HCT116 (cell line): ENCODE data around the gene NTRK3.

Source experiments
- ELF1 ChIP-seq: IDR thresholded peaks from 2 replicates; pipeline ENCODE4 v1.6.1; 2012; ENCODE audit warnings: low read depth, borderline replicate concordance
- EZH2phosphoT487 ChIP-seq: fragments of 200-600 bp; IDR thresholded peaks from 2 replicates; pipeline ENCODE4 v1.6.1; 2018; ENCODE audit warnings: antibody characterized with exemption, borderline replicate concordance
- JUND ChIP-seq: IDR thresholded peaks from 2 replicates; pipeline ENCODE4 v1.6.1; 2012
- POLR2A ChIP-seq: IDR thresholded peaks from 2 replicates; pipeline ENCODE4 v1.7.0; 2011; ENCODE audit warnings: borderline replicate concordance; ENCODE audit not compliant: insufficient read depth, insufficient read length; ENCODE audit errors: extremely low read depth
- RAD21 ChIP-seq: IDR thresholded peaks from 2 replicates; pipeline ENCODE4 v1.6.1; 2012; ENCODE audit warnings: low read depth, mild to moderate bottlenecking
- SIN3A ChIP-seq: IDR thresholded peaks from 2 replicates; pipeline ENCODE4 v1.6.1; 2012; ENCODE audit warnings: low read depth
- ZFX ChIP-seq: fragments of 450-650 bp; IDR thresholded peaks from 2 replicates; pipeline ENCODE4 v1.6.1; 2017
- TF ChIP-seq, protein P1 (sequence below): IDR thresholded peaks from 2 replicates; pipeline ENCODE4 v1.6.1; 2012
- TF ChIP-seq, protein P2 (sequence below), 3 experiments: fragments of 200-600 bp in 1 of 3; sonication (generic) in 1 of 3; IDR thresholded peaks in 2 of 3; conservative IDR thresholded peaks in 1 of 3; 2 replicates each; pipeline ENCODE4 v1.5.1; 2012 to 2017; ENCODE audit warnings: low read depth in 2 of 3, low read length in 2 of 3, antibody characterized with exemption in 1 of 3, borderline replicate concordance in 1 of 3, control low read depth in 1 of 3, mild to moderate bottlenecking in 1 of 3, mixed read lengths in 1 of 3, mixed run types in 1 of 3, moderate library complexity in 1 of 3; ENCODE audit not compliant: insufficient read depth in 1 of 3
- TF ChIP-seq, protein P3 (sequence below): IDR thresholded peaks from 2 replicates; pipeline ENCODE4 v1.6.1; 2012; ENCODE audit warnings: low read depth

- TF ChIP-seq POLR2A, result no peak
- TF ChIP-seq, protein P1, sequence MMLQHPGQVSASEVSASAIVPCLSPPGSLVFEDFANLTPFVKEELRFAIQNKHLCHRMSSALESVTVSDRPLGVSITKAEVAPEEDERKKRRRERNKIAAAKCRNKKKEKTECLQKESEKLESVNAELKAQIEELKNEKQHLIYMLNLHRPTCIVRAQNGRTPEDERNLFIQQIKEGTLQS, result no peak
- TF ChIP-seq, protein P2, sequence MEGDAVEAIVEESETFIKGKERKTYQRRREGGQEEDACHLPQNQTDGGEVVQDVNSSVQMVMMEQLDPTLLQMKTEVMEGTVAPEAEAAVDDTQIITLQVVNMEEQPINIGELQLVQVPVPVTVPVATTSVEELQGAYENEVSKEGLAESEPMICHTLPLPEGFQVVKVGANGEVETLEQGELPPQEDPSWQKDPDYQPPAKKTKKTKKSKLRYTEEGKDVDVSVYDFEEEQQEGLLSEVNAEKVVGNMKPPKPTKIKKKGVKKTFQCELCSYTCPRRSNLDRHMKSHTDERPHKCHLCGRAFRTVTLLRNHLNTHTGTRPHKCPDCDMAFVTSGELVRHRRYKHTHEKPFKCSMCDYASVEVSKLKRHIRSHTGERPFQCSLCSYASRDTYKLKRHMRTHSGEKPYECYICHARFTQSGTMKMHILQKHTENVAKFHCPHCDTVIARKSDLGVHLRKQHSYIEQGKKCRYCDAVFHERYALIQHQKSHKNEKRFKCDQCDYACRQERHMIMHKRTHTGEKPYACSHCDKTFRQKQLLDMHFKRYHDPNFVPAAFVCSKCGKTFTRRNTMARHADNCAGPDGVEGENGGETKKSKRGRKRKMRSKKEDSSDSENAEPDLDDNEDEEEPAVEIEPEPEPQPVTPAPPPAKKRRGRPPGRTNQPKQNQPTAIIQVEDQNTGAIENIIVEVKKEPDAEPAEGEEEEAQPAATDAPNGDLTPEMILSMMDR (IDR thresholded peaks at IDR 0.05 in 2 of 3, conservative IDR thresholded peaks at IDR 0.05 in 1 of 3; ENCODE audit: borderline replicate concordance in 1 of 3, insufficient read depth in 1 of 3, low read depth in 2 of 3, low read length in 2 of 3), result no peak
- no peak for TF ChIP-seq RAD21
- TF ChIP-seq ZFX, result no peak
- TF ChIP-seq, protein P3, sequence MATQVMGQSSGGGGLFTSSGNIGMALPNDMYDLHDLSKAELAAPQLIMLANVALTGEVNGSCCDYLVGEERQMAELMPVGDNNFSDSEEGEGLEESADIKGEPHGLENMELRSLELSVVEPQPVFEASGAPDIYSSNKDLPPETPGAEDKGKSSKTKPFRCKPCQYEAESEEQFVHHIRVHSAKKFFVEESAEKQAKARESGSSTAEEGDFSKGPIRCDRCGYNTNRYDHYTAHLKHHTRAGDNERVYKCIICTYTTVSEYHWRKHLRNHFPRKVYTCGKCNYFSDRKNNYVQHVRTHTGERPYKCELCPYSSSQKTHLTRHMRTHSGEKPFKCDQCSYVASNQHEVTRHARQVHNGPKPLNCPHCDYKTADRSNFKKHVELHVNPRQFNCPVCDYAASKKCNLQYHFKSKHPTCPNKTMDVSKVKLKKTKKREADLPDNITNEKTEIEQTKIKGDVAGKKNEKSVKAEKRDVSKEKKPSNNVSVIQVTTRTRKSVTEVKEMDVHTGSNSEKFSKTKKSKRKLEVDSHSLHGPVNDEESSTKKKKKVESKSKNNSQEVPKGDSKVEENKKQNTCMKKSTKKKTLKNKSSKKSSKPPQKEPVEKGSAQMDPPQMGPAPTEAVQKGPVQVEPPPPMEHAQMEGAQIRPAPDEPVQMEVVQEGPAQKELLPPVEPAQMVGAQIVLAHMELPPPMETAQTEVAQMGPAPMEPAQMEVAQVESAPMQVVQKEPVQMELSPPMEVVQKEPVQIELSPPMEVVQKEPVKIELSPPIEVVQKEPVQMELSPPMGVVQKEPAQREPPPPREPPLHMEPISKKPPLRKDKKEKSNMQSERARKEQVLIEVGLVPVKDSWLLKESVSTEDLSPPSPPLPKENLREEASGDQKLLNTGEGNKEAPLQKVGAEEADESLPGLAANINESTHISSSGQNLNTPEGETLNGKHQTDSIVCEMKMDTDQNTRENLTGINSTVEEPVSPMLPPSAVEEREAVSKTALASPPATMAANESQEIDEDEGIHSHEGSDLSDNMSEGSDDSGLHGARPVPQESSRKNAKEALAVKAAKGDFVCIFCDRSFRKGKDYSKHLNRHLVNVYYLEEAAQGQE, result no peak
- no peak for TF ChIP-seq JUND
- TF ChIP-seq ELF1, result no peak
- TF ChIP-seq SIN3A, result no peak
- TF ChIP-seq EZH2phosphoT487, result no peak
These were observed 122.7 kb downstream of the NTRK3 start for GRCh38 chr15:88133795-88134194.
